Measurements from ENCODE around the gene HERPUD2.

GRCh38 chr7:35680403-35681013 lies 14.4 kb downstream of the HERPUD2 start:
- TF ChIP-seq CTCF (IDR thresholded peaks at IDR 0.05) = no peak
- no peak for TF ChIP-seq EP300 (IDR thresholded peaks at IDR 0.05)
- no peak for TF ChIP-seq POLR2AphosphoS5 (IDR thresholded peaks at IDR 0.05)
- no peak for TF ChIP-seq POLR2A (IDR thresholded peaks at IDR 0.05)

Measured in suprapubic skin (tissue), 4 donors.